K562 (cell line): ENCODE data around the gene HTRA3. TPM values are rescaled to one million over a fixed set of nuclear protein-coding genes. Genes with fewer than 3 reads are reported as not detected.

Experiments used
- ATAC-seq: fragments of 200-7000 bp; cut with Tn5 transposase; 3 replicates; pipeline ENCODE4 v1.9.1; 2020; ENCODE audit warnings: moderate library complexity
- BruUV-seq: library from RNA; stranded (reverse); fragments of 400-500 nt; replicated peaks from 2 replicates; lab custom pipeline; 2021; lab: Mats Ljungman, UMichigan
- CTCF ChIA-PET: fragments of 300-600 bp; formaldehyde crosslinking; extraction: SDS; loops from one replicate; lab custom pipeline; 2021; ENCODE audit warnings: low intra/inter-chr PET ratio; lab: Yijun Ruan, JAX
- POLR2A ChIA-PET: fragments of 300-600, 350-650 bp; sonication (Branson Sonifier 250); formaldehyde crosslinking; extraction: SDS; loops from one replicate; lab custom pipeline; 2021; ENCODE audit warnings: antibody characterized with exemption, inconsistent platforms; lab: Yijun Ruan, JAX
- DNase-seq, 4 experiments: peaks; one replicate each; pipeline versions ENCODE4 v3.0.0 to v3.0.0-alpha.2; 2011 to 2018; ENCODE audit warnings: low spot score in 3 of 4, mixed read lengths in 3 of 4; ENCODE audit errors: extremely low read depth in 1 of 4
- FAIRE-seq: peaks from 2 replicates; lab custom pipeline; 2011; peaks lifted over from hg19 to GRCh38; lab: Jason Lieb, UNC
- H2AFZ ChIP-seq: 2 replicates; pipeline ENCODE4 v1.6.0; 2011; ENCODE audit warnings: low read depth, low read length, control low read depth, inconsistent platforms
- H3K27ac ChIP-seq: fragments of 200-600 bp; 3 replicates; pipeline ENCODE4 v1.8.0; 2011; ENCODE audit warnings: low read depth, mild to moderate bottlenecking, control low read depth, inconsistent platforms, low read length, moderate library complexity, mixed read lengths; ENCODE audit errors: extremely low read depth
- H3K27me3 ChIP-seq, 2 experiments: fragments of 300-600 bp in 1 of 2; 2 replicates in 1 of 2; 3 replicates in 1 of 2; pipeline versions ENCODE4 v1.6.0 to v1.8.0; 2011; ENCODE audit warnings: inconsistent platforms in 2 of 2, low read length in 2 of 2, mild to moderate bottlenecking in 1 of 2, mixed read lengths in 1 of 2, moderate library complexity in 1 of 2; ENCODE audit not compliant: control insufficient read depth in 2 of 2, insufficient read depth in 2 of 2
- H3K36me3 ChIP-seq: fragments of 300-600 bp; 3 replicates; pipeline ENCODE4 v1.8.0; 2011; ENCODE audit warnings: mild to moderate bottlenecking, low read length, inconsistent platforms; ENCODE audit not compliant: control insufficient read depth, insufficient read depth
- H3K4me1 ChIP-seq, 2 experiments: fragments of 200-600 bp in 1 of 2; replicated peaks in 1 of 2; 2 replicates in 1 of 2; 3 replicates in 1 of 2; pipeline versions ENCODE4 v1.5.1 to v1.8.0; 2011; ENCODE audit warnings: inconsistent platforms in 2 of 2, low read length in 2 of 2, mild to moderate bottlenecking in 1 of 2, mixed read lengths in 1 of 2, moderate library complexity in 1 of 2; ENCODE audit not compliant: control insufficient read depth in 2 of 2, insufficient read depth in 2 of 2
- H3K4me2 ChIP-seq: 2 replicates; pipeline ENCODE4 v1.6.1; 2011; ENCODE audit warnings: low read length, control low read depth, inconsistent platforms, mixed read lengths; ENCODE audit not compliant: insufficient read depth
- H3K4me3 ChIP-seq: fragments of 200-600 bp; sonication (generic), shearing (Covaris generic); 2 replicates; pipeline ENCODE4 v1.5.1; 2016; ENCODE audit warnings: control low read depth, inconsistent platforms
- H3K79me2 ChIP-seq: fragments of 200-600 bp; 3 replicates; pipeline ENCODE4 v1.8.0; 2011; ENCODE audit warnings: low read length, inconsistent platforms; ENCODE audit not compliant: control insufficient read depth, insufficient read depth
- H3K9ac ChIP-seq, 2 experiments: 2 replicates each; pipeline versions ENCODE4 v1.6.0 to v1.6.1; 2011; ENCODE audit warnings: low read depth in 2 of 2, low read length in 2 of 2, control low read depth in 1 of 2, inconsistent platforms in 1 of 2, mild to moderate bottlenecking in 1 of 2, mixed read lengths in 1 of 2; ENCODE audit not compliant: insufficient read depth in 1 of 2
- H3K9me1 ChIP-seq: one replicate; pipeline ENCODE4 v1.6.0; 2011; ENCODE audit warnings: inconsistent platforms, mild to moderate bottlenecking, low read length, moderate library complexity; ENCODE audit not compliant: control insufficient read depth, insufficient read depth
- H3K9me3 ChIP-seq: replicated peaks from 2 replicates; pipeline ENCODE4 v1.5.1; 2011; ENCODE audit warnings: low read depth, low read length, inconsistent platforms; ENCODE audit not compliant: control insufficient read depth, insufficient read depth
- H4K20me1 ChIP-seq: replicated peaks from 2 replicates; pipeline ENCODE4 v1.6.1; 2011; ENCODE audit warnings: low read length, inconsistent platforms, mixed read lengths; ENCODE audit not compliant: control insufficient read depth, insufficient read depth
- ATF7 ChIP-seq: fragments of 450-650 bp; IDR thresholded peaks from 2 replicates; pipeline ENCODE4 v1.7.1; 2014; ENCODE audit warnings: mild to moderate bottlenecking, moderate library complexity
- BRCA1 ChIP-seq, 2 experiments: fragments of 450-650 bp in 1 of 2; sonication (generic) in 1 of 2; formaldehyde crosslinking in 1 of 2; IDR thresholded peaks; 2 replicates each; pipeline versions ENCODE4 v1.5.0 to v1.6.1; 2017 to 2020; ENCODE audit warnings: mild to moderate bottlenecking in 1 of 2, missing genetic modification reagents in 1 of 2
- CHCHD3 ChIP-seq: fragments of 250-450 bp; sonication (Bioruptor Pico); IDR thresholded peaks from 2 replicates; pipeline ENCODE4 v2.1.2; 2022; ENCODE audit warnings: mild to moderate bottlenecking
- CHD4 ChIP-seq: fragments of 200-600 bp; sonication (generic); IDR thresholded peaks from 3 replicates; pipeline ENCODE4 v1.6.1; 2012; ENCODE audit warnings: low read depth, mild to moderate bottlenecking, mixed read lengths, low read length, inconsistent platforms; ENCODE audit not compliant: insufficient read depth, insufficient replicate concordance, poor library complexity, severe bottlenecking
- EGR1 ChIP-seq: fragments of 450-650 bp; conservative IDR thresholded peaks from 2 replicates; pipeline ENCODE4 v1.6.1; 2017; ENCODE audit warnings: mild to moderate bottlenecking
- JUN ChIP-seq, 2 experiments: sonication (generic) in 1 of 2; formaldehyde crosslinking in 1 of 2; IDR thresholded peaks; 2 replicates each; pipeline versions ENCODE4 v1.6.1 to v1.8.0; 2012 to 2022; ENCODE audit warnings: borderline replicate concordance in 2 of 2, mild to moderate bottlenecking in 2 of 2, improper control_type of control experiment in 1 of 2, low read depth in 1 of 2, low read length in 1 of 2, missing genetic modification reagents in 1 of 2
- JUND ChIP-seq, 2 experiments: IDR thresholded peaks; 2 replicates in 1 of 2; 3 replicates in 1 of 2; pipeline ENCODE4 v1.6.1; 2011; ENCODE audit warnings: borderline replicate concordance in 2 of 2, low read depth in 2 of 2, low read length in 2 of 2, improper control_type of control experiment in 1 of 2, missing biosample characterization in 1 of 2, missing genetic modification characterization in 1 of 2, missing genetic modification reagents in 1 of 2
- WGBS: fragments of 100-300 bp; shearing (Covaris generic); methylation state at CpG from one replicate; pipeline ENCODE4 v1.1.6; 2016; ENCODE audit warnings: low coverage, mixed read lengths; ENCODE audit not compliant: insufficient coverage; ENCODE audit errors: missing lambda C conversion rate; 5-methylcytosine and 5-hydroxymethylcytosine counted together
- in situ Hi-C: fragments of 300-500 bp; cut with MboI; formaldehyde crosslinking; loops from 4 replicates; pipeline ENCODE4 v1.15.0; 2018; ENCODE audit warnings: inconsistent platforms, mixed read lengths
- intact Hi-C: fragments of 100-400 bp; cut with micrococcal nuclease; formaldehyde crosslinking; loops from 2 replicates; pipeline ENCODE4 v1.14.2; 2022
- polyA plus RNA-seq, 8 experiments: library from polyadenylated mRNA; depleted of rRNA in 4 of 8; stranded (reverse) in 5 of 8; unstranded in 3 of 8; fragments of >200 nt; fragmentation: Nextera tagmentation in 2 of 8; fragmentation: Illumina TruSeq in 1 of 8; extraction: Ambion mirVana in 2 of 8; extraction: Trizol in 1 of 8; gene quantifications; 2 replicates each; pipeline versions ENCODE4 v1.2.1 to v1.2.3, GENCODE V29; 2011 to 2014; ENCODE audit warnings: inconsistent platforms in 1 of 8, missing spikeins in 1 of 8
- total RNA-seq, 7 experiments: library from RNA; depleted of rRNA in 6 of 7; stranded (reverse); fragments of >200 nt in 6 of 7; fragmentation: Illumina TruSeq in 2 of 7; extraction: Trizol in 2 of 7; gene quantifications; 2 replicates each; pipeline versions ENCODE4 v1.2.1 to v1.2.3, GENCODE V29; 2011 to 2021; ENCODE audit warnings: low replicate concordance in 1 of 7
- TF ChIP-seq, protein P1 (sequence below): fragments of 250-450 bp; sonication (Bioruptor Pico); IDR thresholded peaks from 2 replicates; pipeline ENCODE4 v1.9.0; 2021; ENCODE audit warnings: mild to moderate bottlenecking
- TF ChIP-seq, protein P2 (sequence below), 2 experiments: fragments of 450-650 bp in 1 of 2; sonication (generic) in 1 of 2; formaldehyde crosslinking in 1 of 2; IDR thresholded peaks in 1 of 2; conservative IDR thresholded peaks in 1 of 2; 2 replicates each; pipeline versions ENCODE4 v1.6.1 to v1.8.1; 2016 to 2023; ENCODE audit warnings: mild to moderate bottlenecking in 2 of 2, moderate library complexity in 2 of 2, inconsistent platforms in 1 of 2, missing genetic modification reagents in 1 of 2
- TF ChIP-seq, protein P3 (sequence below): sonication (generic); formaldehyde crosslinking; IDR thresholded peaks from 2 replicates; pipeline ENCODE4 v1.8.1; 2022; ENCODE audit warnings: missing genetic modification reagents

The HTRA3 gene
- total and polyA plus RNA-seq, 9 of the 15 experiments (the other 6 are each of a cell fraction or from before 2014, with no cell fraction given): 0.04 TPM; not detected in 8

DNA sequence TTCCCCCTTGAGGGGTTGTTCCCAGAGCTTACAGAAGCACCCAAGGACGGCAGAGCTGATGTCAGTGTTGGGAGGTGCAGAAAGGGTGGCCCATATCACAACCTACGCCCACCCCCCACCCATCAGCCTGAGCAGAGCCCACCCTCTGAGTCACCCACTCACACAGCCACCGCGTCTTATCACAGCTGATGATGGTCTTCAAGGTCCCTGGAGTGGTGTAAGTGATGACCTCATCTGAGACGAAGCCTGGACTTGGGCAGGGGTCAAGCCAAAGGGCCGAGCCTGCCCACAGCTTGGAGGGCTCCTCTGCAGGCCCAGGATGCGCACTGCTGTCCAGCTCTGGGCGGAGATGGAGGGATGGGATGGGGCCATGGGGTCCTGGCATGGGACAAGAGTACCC, 3.0 kb upstream of the HTRA3 start:
- H3K4me1 ChIP-seq: peaks cover 0 to 38% of the 10 kb centered on the region in 2 experiments; a peak in 4 of 5 replicates
- intact Hi-C loops: no loop called here

More for the DNA sequence above, 3.0 kb upstream of the HTRA3 start:
- DNase-seq (peak in 1 of 4 experiments; percentile 24), FAIRE-seq (no peak), ATAC-seq (peak; percentile 6; the same call in 1 of the 3 replicates)
- CTCF ChIA-PET: interaction anchor here (1.0 to 2.3 kb wide), 2 partner anchors 24 to 136 kb away, joined by 5 to 22 read pairs; no protein-coding TSS in a partner anchor
- Histone ChIP-seq H3K4me3 (no peak overlapping the region), H3K9ac (no peak overlapping the region), H3K27ac (no peak overlapping the region), H3K9me3 (no peaks in the 10 kb centered on the region), H3K27me3 (peaks cover 0 to 14% of the 10 kb centered on the region in 2 experiments; a peak in 2 of 5 replicates), H3K36me3 (no peaks in the 10 kb centered on the region), H3K9me1 (peaks cover 4% of the 10 kb centered on the region), H4K20me1 (peaks cover 5% of the 10 kb centered on the region; the same call in 1 of the 2 replicates), H3K79me2 (no peaks in the 10 kb centered on the region), H3K4me2 (no peak overlapping the region), H2AFZ (no peak overlapping the region)
- WGBS: 16% methylated on average over 6 of the region's 8 CpGs
- TF ChIP-seq JUN (IDR thresholded peaks at IDR 0.05; ENCODE audit: borderline replicate concordance, low read depth, low read length) (peak; percentile 57; the same call in 1 of the 2 replicates), JUN (CRISPR knock-in tag; IDR thresholded peaks at IDR 0.05; ENCODE audit: borderline replicate concordance) (no peak), CHCHD3 (no peak), EGR1 (peak; percentile 58), BRCA1 (IDR thresholded peaks at IDR 0.05) (no peak), BRCA1 (CRISPR knock-in tag; IDR thresholded peaks at IDR 0.05) (0 out of 2 replicates have a peak, but pooled peaks have one; percentile 74), CHD4 (no peak), ATF7 (peak; percentile 45; the same call in 1 of the 2 replicates), JUND (IDR thresholded peaks at IDR 0.05; ENCODE audit: borderline replicate concordance, low read depth, low read length) (peak; percentile 62; the same call in 1 of the 2 replicates), JUND (tag; IDR thresholded peaks at IDR 0.05; ENCODE audit: borderline replicate concordance, low read depth, low read length) (no peak)
- TF ChIP-seq, protein P1, sequence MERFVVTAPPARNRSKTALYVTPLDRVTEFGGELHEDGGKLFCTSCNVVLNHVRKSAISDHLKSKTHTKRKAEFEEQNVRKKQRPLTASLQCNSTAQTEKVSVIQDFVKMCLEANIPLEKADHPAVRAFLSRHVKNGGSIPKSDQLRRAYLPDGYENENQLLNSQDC (CRISPR knock-in tag): no peak
- TF ChIP-seq, protein P2, sequence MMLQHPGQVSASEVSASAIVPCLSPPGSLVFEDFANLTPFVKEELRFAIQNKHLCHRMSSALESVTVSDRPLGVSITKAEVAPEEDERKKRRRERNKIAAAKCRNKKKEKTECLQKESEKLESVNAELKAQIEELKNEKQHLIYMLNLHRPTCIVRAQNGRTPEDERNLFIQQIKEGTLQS (IDR thresholded peaks at IDR 0.05): peak; percentile 88
- TF ChIP-seq, protein P2 (CRISPR knock-in tag; conservative IDR thresholded peaks at IDR 0.05): no peak
- TF ChIP-seq, protein P3, sequence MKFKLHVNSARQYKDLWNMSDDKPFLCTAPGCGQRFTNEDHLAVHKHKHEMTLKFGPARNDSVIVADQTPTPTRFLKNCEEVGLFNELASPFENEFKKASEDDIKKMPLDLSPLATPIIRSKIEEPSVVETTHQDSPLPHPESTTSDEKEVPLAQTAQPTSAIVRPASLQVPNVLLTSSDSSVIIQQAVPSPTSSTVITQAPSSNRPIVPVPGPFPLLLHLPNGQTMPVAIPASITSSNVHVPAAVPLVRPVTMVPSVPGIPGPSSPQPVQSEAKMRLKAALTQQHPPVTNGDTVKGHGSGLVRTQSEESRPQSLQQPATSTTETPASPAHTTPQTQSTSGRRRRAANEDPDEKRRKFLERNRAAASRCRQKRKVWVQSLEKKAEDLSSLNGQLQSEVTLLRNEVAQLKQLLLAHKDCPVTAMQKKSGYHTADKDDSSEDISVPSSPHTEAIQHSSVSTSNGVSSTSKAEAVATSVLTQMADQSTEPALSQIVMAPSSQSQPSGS (CRISPR knock-in tag): peak; percentile 12; the same call in 1 of the 2 replicates
- POLR2A ChIA-PET: interaction anchor here (0.5 to 1.3 kb wide), 4 partner anchors 13 to 344 kb away, joined by 3 to 4 read pairs (median 3); no protein-coding TSS in a partner anchor
- BruUV-seq: no TSS peak
- in situ Hi-C loops: no loop called here
